B cell (primary cell): Measurements from ENCODE around the gene DUSP1. TPM values are rescaled to one million over a fixed set of nuclear protein-coding genes. Genes with fewer than 3 reads are reported as not detected.

Experiments
- ATAC-seq: fragments of 200-7000 bp; cut with Tn5 transposase; one replicate; pipeline ENCODE4 v1.10.0; 2021; ENCODE audit warnings: low read depth, mild to moderate bottlenecking, moderate number of reproducible peaks, moderate library complexity
- CTCF ChIA-PET: fragments of 350-600 bp; sonication (Branson Sonifier 250); formaldehyde crosslinking; loops from one replicate; lab custom pipeline; 2021; ENCODE audit warnings: antibody characterized with exemption, inconsistent platforms; lab: Charles Lee
- POLR2A ChIA-PET: fragments of 350-600 bp; sonication (Branson Sonifier 250); formaldehyde crosslinking; loops from one replicate; lab custom pipeline; 2021; ENCODE audit warnings: antibody characterized with exemption; lab: Charles Lee
- DNase-seq: peaks from one replicate; pipeline ENCODE4 v3.0.0; 2013
- H2AFZ ChIP-seq: 2 replicates; pipeline ENCODE4 v1.6.1; 2012; ENCODE audit warnings: mild to moderate bottlenecking, low read depth, low read length; ENCODE audit not compliant: insufficient read depth, poor library complexity, severe bottlenecking
- H3K27ac ChIP-seq, 2 donors: 1 replicate in 1 of 2; 2 replicates in 1 of 2; pipeline ENCODE4 v1.5.1; 2012 to 2013; ENCODE audit warnings: low read length in 2 of 2, mild to moderate bottlenecking in 2 of 2, moderate library complexity in 1 of 2
- H3K27me3 ChIP-seq, 4 experiments: fragments of 200-600 bp in 1 of 4; sonication (generic) in 1 of 4; replicated peaks in 1 of 4; 1 replicate in 2 of 4; 2 replicates in 2 of 4; pipeline versions ENCODE4 v1.6.1 to v1.7.0; 2013 to 2016; ENCODE audit warnings: low read length in 3 of 4, mild to moderate bottlenecking in 2 of 4, mixed read lengths in 1 of 4, moderate library complexity in 1 of 4; ENCODE audit not compliant: insufficient read depth in 4 of 4, control insufficient read depth in 3 of 4; ENCODE audit errors: control extremely low read depth in 1 of 4
- H3K36me3 ChIP-seq, 2 experiments: replicated peaks in 1 of 2; 1 replicate in 1 of 2; 2 replicates in 1 of 2; pipeline versions ENCODE4 v1.6.1 to v1.7.1; 2013; ENCODE audit warnings: low read length in 1 of 2; ENCODE audit not compliant: insufficient read depth in 2 of 2, control insufficient read depth in 1 of 2; ENCODE audit errors: control extremely low read depth in 1 of 2, extremely low read depth in 1 of 2
- H3K4me1 ChIP-seq, 2 donors: fragments of 200-600 bp in 1 of 2; sonication (generic) in 1 of 2; 1 replicate in 1 of 2; 2 replicates in 1 of 2; pipeline versions ENCODE4 v1.5.1 to v1.6.1; 2013 to 2017; ENCODE audit warnings: low read length in 2 of 2; ENCODE audit not compliant: control insufficient read depth in 2 of 2, insufficient read depth in 2 of 2
- H3K4me2 ChIP-seq: replicated peaks from 2 replicates; pipeline ENCODE3; 2012; ENCODE audit warnings: mild to moderate bottlenecking, low read depth, low read length; ENCODE audit not compliant: poor library complexity, severe bottlenecking
- H3K4me3 ChIP-seq, 5 experiments: fragments of 200-600 bp in 1 of 5; sonication (generic) in 1 of 5; 1 replicate in 3 of 5; 2 replicates in 2 of 5; pipeline versions ENCODE4 v1.5.1 to v1.7.0; 2011 to 2016; ENCODE audit warnings: low read length in 4 of 5, mild to moderate bottlenecking in 4 of 5, low read depth in 2 of 5, control low read depth in 1 of 5, moderate library complexity in 1 of 5; ENCODE audit not compliant: insufficient read depth in 1 of 5; ENCODE audit errors: control extremely low read depth in 1 of 5, extremely low read depth in 1 of 5
- H3K79me2 ChIP-seq: fragments of 200-600 bp; sonication (generic); one replicate; pipeline ENCODE4 v1.6.0; 2016; ENCODE audit warnings: low read length; ENCODE audit not compliant: control insufficient read depth, insufficient read depth
- H3K9ac ChIP-seq: fragments of 200-600 bp; sonication (generic); 2 replicates; pipeline ENCODE4 v1.6.1; 2017; ENCODE audit warnings: mild to moderate bottlenecking, low read length, moderate library complexity
- H3K9me3 ChIP-seq, 3 donors: one replicate each; pipeline versions ENCODE4 v1.6.1 to v1.7.1; 2013; ENCODE audit warnings: low read length in 2 of 3; ENCODE audit not compliant: control insufficient read depth in 2 of 3, insufficient read depth in 1 of 3; ENCODE audit errors: control extremely low read depth in 1 of 3
- H4K20me1 ChIP-seq: 2 replicates; pipeline ENCODE4 v1.6.0; 2012; ENCODE audit warnings: mild to moderate bottlenecking, low read length; ENCODE audit not compliant: insufficient read depth, control insufficient read depth, poor library complexity, severe bottlenecking
- H3K27ac Mint-ChIP-seq: one replicate; pipeline ENCODE4 v1.8.0; 2021; ENCODE audit warnings: mixed read lengths
- H3K27me3 Mint-ChIP-seq: one replicate; pipeline ENCODE4 v1.8.0; 2021; ENCODE audit warnings: mixed read lengths
- H3K4me1 Mint-ChIP-seq: one replicate; pipeline ENCODE4 v1.8.0; 2021; ENCODE audit warnings: mixed read lengths
- H3K4me3 Mint-ChIP-seq: one replicate; pipeline ENCODE4 v1.8.0; 2021; ENCODE audit warnings: mixed read lengths
- H3K9me3 Mint-ChIP-seq: one replicate; pipeline ENCODE4 v1.8.0; 2022; ENCODE audit warnings: mixed read lengths; ENCODE audit not compliant: insufficient read depth
- CTCF ChIP-seq: fragments of 200-600 bp; IDR thresholded peaks from one replicate; pipeline ENCODE4 v1.8.0; 2022; ENCODE audit warnings: antibody characterized with exemption, mild to moderate bottlenecking
- EZH2 ChIP-seq: IDR thresholded peaks from 2 replicates; pipeline ENCODE4 v1.6.1; 2012; ENCODE audit warnings: borderline replicate concordance, low read depth, mild to moderate bottlenecking, moderate library complexity, low read length; ENCODE audit not compliant: insufficient read depth, poor library complexity, severe bottlenecking
- WGBS: methylation state at CpG from one replicate; pipeline ENCODE4 v1.1.5; 2013; ENCODE audit warnings: missing lambda C conversion rate; ENCODE audit not compliant: insufficient coverage; 5-methylcytosine and 5-hydroxymethylcytosine counted together
- intact Hi-C: fragments of 100-400 bp; cut with micrococcal nuclease; formaldehyde crosslinking; loops from one replicate; pipeline ENCODE4 v1.10.0; 2022
- polyA plus RNA-seq: library from polyadenylated mRNA; depleted of rRNA; stranded (reverse); fragments of >200 nt; gene quantifications from 2 replicates; pipeline ENCODE4 v1.2.3, GENCODE V29; 2012
- total RNA-seq, 2 donors: library from RNA; stranded (reverse); fragments of 120-200 nt in 1 of 2; gene quantifications; 1 replicate in 1 of 2; 2 replicates in 1 of 2; pipeline versions ENCODE4 v1.2.3 to v1.2.4, GENCODE V29; 2013 to 2022

Gene DUSP1
- total and polyA plus RNA-seq, 2 donors (not counting 1 experiment from before 2014, with no cell fraction given): 71.2 to 4,228 TPM

- peaks cover 25% of the 10 kb centered on the region for H3K4me1 Mint-ChIP-seq
- Histone ChIP-seq H3K79me2 (no peaks in the 10 kb centered on the region), H3K36me3 (no peaks in the 10 kb centered on the region), H4K20me1 (no peaks in the 10 kb centered on the region), H3K9me3 (peaks cover 0 to 20% (median 0%) of the 10 kb centered on the region in 3 donors), H3K27ac (no peak overlapping the region), H3K4me1 (peaks cover 10 to 15% of the 10 kb centered on the region in 2 donors), H3K4me2 (no peak overlapping the region), H2AFZ (no peak overlapping the region), H3K27me3 (peaks cover 0 to 5% (median 0%) of the 10 kb centered on the region in 4 experiments), H3K4me3 (no peak overlapping the region), H3K9ac (no peak overlapping the region)
- intact Hi-C loops: no loop called here
- no peaks in the 10 kb centered on the region for H3K27me3 Mint-ChIP-seq
- CTCF ChIA-PET: interaction anchor here (1.2 kb wide), 1 partner anchor 183 kb away, joined by 3 read pairs; no protein-coding TSS in a partner anchor
- H3K4me3 Mint-ChIP-seq: no peak overlapping the region
- ATAC-seq: no peak
- no peak for TF ChIP-seq CTCF
- TF ChIP-seq EZH2: no peak
- no peaks in the 10 kb centered on the region for H3K9me3 Mint-ChIP-seq
- DNase-seq: no peak
- H3K27ac Mint-ChIP-seq: no peak overlapping the region
- WGBS: 92% methylated on average over 2 of the region's 7 CpGs
- POLR2A ChIA-PET: no interaction called here
Observed at GRCh38 chr5:172749076-172749475, 21.9 kb downstream of the DUSP1 start.

- no peaks in the 10 kb centered on the region for H3K36me3 ChIP-seq
- POLR2A ChIA-PET: no interaction called here
- H3K4me1 Mint-ChIP-seq: peaks cover 30% of the 10 kb centered on the region
- no peaks in the 10 kb centered on the region for H3K79me2 ChIP-seq
- H3K27me3 ChIP-seq: peaks cover 0 to 5% (median 0%) of the 10 kb centered on the region in 4 experiments
- peaks cover 12 to 21% of the 10 kb centered on the region in 2 donors for H3K4me1 ChIP-seq
- intact Hi-C loops: no loop called here
- H3K9me3 Mint-ChIP-seq: no peaks in the 10 kb centered on the region
- CTCF ChIA-PET: no interaction called here
- H2AFZ ChIP-seq: no peak overlapping the region
- H3K4me2 ChIP-seq: no peak overlapping the region
- no peak overlapping the region for H3K9ac ChIP-seq
- TF ChIP-seq CTCF (no peak), EZH2 (no peak)
- H3K4me3 Mint-ChIP-seq: no peak overlapping the region
- H3K27ac Mint-ChIP-seq: no peak overlapping the region
- ATAC-seq: no peak
- H3K4me3 ChIP-seq: no peak overlapping the region
- H3K27ac ChIP-seq: no peak overlapping the region
- H3K9me3 ChIP-seq: peaks cover 0 to 20% (median 0%) of the 10 kb centered on the region in 3 donors
- 92% methylated on average over 36 of the region's 36 CpGs for WGBS
- no peak for DNase-seq
- no peaks in the 10 kb centered on the region for H3K27me3 Mint-ChIP-seq
- no peaks in the 10 kb centered on the region for H4K20me1 ChIP-seq
Observed at GRCh38 chr5:172748341-172748843, 22.6 kb downstream of the DUSP1 start.
